Measurements from ENCODE around the gene TIPRL.
"Not testable (repeated sequence)": the region's sequence is repeated elsewhere in the genome, so short reads cannot be mapped to it uniquely, and the experiment has no call there.

TIPRL gene

GRCh38 chr1:168159251-168159650 is 19.5 kb upstream of the TIPRL start:
- no peak for DNase-seq (ENCODE audit: low read depth, low spot score)

- no peak for DNase-seq (ENCODE audit: low read depth, low spot score)
Observed at GRCh38 chr1:168159979-168160378, 18.8 kb upstream of the TIPRL start.

- no peak for DNase-seq (ENCODE audit: low read depth, low spot score)
Observed at GRCh38 chr1:168161459-168161858, 17.3 kb upstream of the TIPRL start.

GRCh38 chr1:168163670-168164069 is 15.1 kb upstream of the TIPRL start:
- no peak for DNase-seq (ENCODE audit: low read depth, low spot score)

- no peak for DNase-seq (ENCODE audit: low read depth, low spot score)
Observed at GRCh38 chr1:168164771-168165170, 14.0 kb upstream of the TIPRL start.

GRCh38 chr1:168167806-168168205 is 11.0 kb upstream of the TIPRL start:
- DNase-seq (ENCODE audit: low read depth, low spot score), result no peak

GRCh38 chr1:168170564-168171508 is 7.9 kb upstream of the TIPRL start:
- DNase-seq (ENCODE audit: low read depth, low spot score), result no peak

- no peak for DNase-seq (ENCODE audit: low read depth, low spot score)
Observed at GRCh38 chr1:168172250-168172915, 6.4 kb upstream of the TIPRL start.

- no peak for DNase-seq (ENCODE audit: low read depth, low spot score)
Observed at GRCh38 chr1:168178227-168178637, 530 bp upstream of the TIPRL start.

- no peak for DNase-seq (ENCODE audit: low read depth, low spot score)
Observed at GRCh38 chr1:168179438-168180147, 831 bp downstream of the TIPRL start.

GRCh38 chr1:168180148-168180524 is 1.4 kb downstream of the TIPRL start:
- DNase-seq (ENCODE audit: low read depth, low spot score), result no peak

- DNase-seq (ENCODE audit: low read depth, low spot score), result not testable (repeated sequence)
Observed at GRCh38 chr1:168181063-168181720, 2.4 kb downstream of the TIPRL start.

GRCh38 chr1:168187177-168187576 is 8.4 kb downstream of the TIPRL start:
- DNase-seq (ENCODE audit: low read depth, low spot score), result no peak

- DNase-seq (ENCODE audit: low read depth, low spot score), result no peak
Observed at GRCh38 chr1:168190403-168190802, 11.6 kb downstream of the TIPRL start.

GRCh38 chr1:168195199-168196135 is 16.7 kb downstream of the TIPRL start:
- no peak for DNase-seq (ENCODE audit: low read depth, low spot score)

- DNase-seq (ENCODE audit: low read depth, low spot score), result no peak
Observed at GRCh38 chr1:168199056-168199455, 20.3 kb downstream of the TIPRL start.

- no peak for DNase-seq (ENCODE audit: low read depth, low spot score)
Observed at GRCh38 chr1:168202941-168203654, 24.3 kb downstream of the TIPRL start.

GRCh38 chr1:168206111-168206510 is 27.3 kb downstream of the TIPRL start:
- no peak for DNase-seq (ENCODE audit: low read depth, low spot score)

- not testable (repeated sequence) for DNase-seq (ENCODE audit: low read depth, low spot score)
Observed at GRCh38 chr1:168207673-168208072, 28.9 kb downstream of the TIPRL start.

- DNase-seq (ENCODE audit: low read depth, low spot score), result no peak
Observed at GRCh38 chr1:168210312-168210711, 31.6 kb downstream of the TIPRL start.
